Common myeloid progenitor, CD34-positive (primary cell): ENCODE data around the gene NOC4L.
A peak's percentile ranks its signal among the peaks of the same experiment; 100 is the strongest.

ENCODE experiments used
- CTCF ChIA-PET: fragments of 350-600 bp; sonication (Branson Sonifier 250); formaldehyde crosslinking; loops from one replicate; lab custom pipeline; 2021; ENCODE audit warnings: antibody characterized with exemption; lab: Charles Lee
- POLR2A ChIA-PET: fragments of 350-600 bp; sonication (Branson Sonifier 250); formaldehyde crosslinking; loops from one replicate; lab custom pipeline; 2021; ENCODE audit warnings: antibody characterized with exemption; lab: Charles Lee
- DNase-seq, 3 donors: peaks; one replicate each; pipeline versions ENCODE4 v3.0.0 to v3.0.0-alpha.2; 2013
- H3K27ac ChIP-seq, 2 experiments: 1 replicate in 1 of 2; 2 replicates in 1 of 2; pipeline ENCODE4 v1.7.0; 2013; ENCODE audit warnings: inconsistent platforms in 2 of 2, low read length in 2 of 2, mild to moderate bottlenecking in 2 of 2, low read depth in 1 of 2, moderate library complexity in 1 of 2; ENCODE audit not compliant: severe bottlenecking in 2 of 2, insufficient read depth in 1 of 2, poor library complexity in 1 of 2
- H3K27me3 ChIP-seq, 5 experiments: replicated peaks in 2 of 5; 1 replicate in 3 of 5; 2 replicates in 2 of 5; pipeline versions ENCODE4 v1.6.1 to v1.7.0; 2013; ENCODE audit warnings: low read length in 4 of 5, mild to moderate bottlenecking in 2 of 5, moderate library complexity in 2 of 5, inconsistent platforms in 1 of 5; ENCODE audit not compliant: insufficient read depth in 5 of 5, control insufficient read depth in 4 of 5
- H3K36me3 ChIP-seq, 4 experiments: 1 replicate in 2 of 4; 2 replicates in 2 of 4; pipeline versions ENCODE4 v1.6.1 to v1.7.0; 2013; ENCODE audit warnings: low read length in 3 of 4, control low read depth in 1 of 4, mild to moderate bottlenecking in 1 of 4; ENCODE audit not compliant: control insufficient read depth in 4 of 4, insufficient read depth in 4 of 4
- H3K4me1 ChIP-seq, 4 experiments: 1 replicate in 3 of 4; 2 replicates in 1 of 4; pipeline versions ENCODE4 v1.6.1 to v1.7.1; 2013; ENCODE audit warnings: low read length in 3 of 4, mild to moderate bottlenecking in 3 of 4, control low read depth in 1 of 4, inconsistent platforms in 1 of 4, moderate library complexity in 1 of 4; ENCODE audit not compliant: control insufficient read depth in 4 of 4, insufficient read depth in 4 of 4; ENCODE audit errors: control extremely low read depth in 1 of 4
- H3K4me3 ChIP-seq, 7 experiments: 1 replicate in 4 of 7; 2 replicates in 3 of 7; pipeline versions ENCODE4 v1.5.1 to v1.7.0; 2013; ENCODE audit warnings: mild to moderate bottlenecking in 7 of 7, low read length in 6 of 7, moderate library complexity in 6 of 7, inconsistent platforms in 2 of 7, low read depth in 2 of 7, control low read depth in 1 of 7; ENCODE audit not compliant: insufficient read depth in 4 of 7, control insufficient read depth in 1 of 7; ENCODE audit errors: extremely low read depth in 1 of 7
- H3K9me3 ChIP-seq, 5 experiments: 1 replicate in 4 of 5; 2 replicates in 1 of 5; pipeline versions ENCODE4 v1.6.1 to v1.7.1; 2013; ENCODE audit warnings: low read length in 4 of 5, mild to moderate bottlenecking in 2 of 5, inconsistent platforms in 1 of 5, low read depth in 1 of 5, moderate library complexity in 1 of 5; ENCODE audit not compliant: control insufficient read depth in 4 of 5, insufficient read depth in 2 of 5; ENCODE audit errors: control extremely low read depth in 1 of 5
- WGBS: methylation state at CpG from one replicate; pipeline ENCODE4 v1.1.5; 2013; ENCODE audit not compliant: insufficient coverage; 5-methylcytosine and 5-hydroxymethylcytosine counted together

Gene NOC4L

DNA sequence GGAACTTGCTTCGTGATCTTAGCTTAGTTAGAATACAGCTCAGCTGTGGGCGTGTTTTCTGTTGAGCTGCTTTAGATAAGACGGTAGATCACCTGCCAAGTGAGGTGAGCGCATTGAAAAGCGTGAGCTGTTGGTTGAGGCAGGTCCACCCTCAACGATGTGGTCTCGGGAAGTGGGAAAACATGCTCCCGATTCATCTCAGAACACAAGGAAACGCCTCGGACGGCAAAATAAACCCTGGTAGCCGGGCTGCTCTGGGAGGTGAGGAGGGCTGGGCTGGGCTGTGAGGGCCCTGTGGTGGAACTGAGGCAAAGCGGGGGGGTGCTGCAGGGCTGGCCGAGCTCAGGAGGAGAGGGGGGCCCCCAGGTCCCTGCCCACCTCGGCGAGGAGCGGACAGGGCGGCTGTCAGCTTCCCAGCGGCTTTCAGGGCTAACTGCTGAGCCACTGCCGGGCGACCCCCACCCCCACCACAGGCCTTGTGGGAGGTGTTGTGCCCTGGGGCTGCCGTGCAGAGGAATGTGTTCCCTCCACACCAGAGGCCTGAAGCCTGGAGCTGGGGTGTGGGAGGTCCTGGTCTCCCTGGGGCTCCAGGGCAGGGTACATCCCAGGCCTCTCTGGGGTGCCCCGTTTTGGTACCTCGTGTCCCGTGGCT lies 30.7 kb downstream of the NOC4L start:
- Histone ChIP-seq H3K27me3 (peaks cover 0 to 63% (median 4%) of the 10 kb centered on the region in 5 experiments), H3K4me3 (no peak overlapping the region), H3K36me3 (no peaks in the 10 kb centered on the region), H3K9me3 (no peaks in the 10 kb centered on the region), H3K4me1 (peaks cover 0 to 35% (median 31%) of the 10 kb centered on the region in 4 experiments), H3K27ac (no peak overlapping the region)
- ChIA-PET CTCF (interaction anchor here (0.8 to 1.3 kb wide), 4 partner anchors 9 to 239 kb away, joined by 3 to 5 read pairs (median 3); no protein-coding TSS in a partner anchor), POLR2A (no interaction called here)
- 78% methylated on average over 18 of the region's 25 CpGs for whole genome bisulfite sequencing
- DNase-seq = no peak

DNA sequence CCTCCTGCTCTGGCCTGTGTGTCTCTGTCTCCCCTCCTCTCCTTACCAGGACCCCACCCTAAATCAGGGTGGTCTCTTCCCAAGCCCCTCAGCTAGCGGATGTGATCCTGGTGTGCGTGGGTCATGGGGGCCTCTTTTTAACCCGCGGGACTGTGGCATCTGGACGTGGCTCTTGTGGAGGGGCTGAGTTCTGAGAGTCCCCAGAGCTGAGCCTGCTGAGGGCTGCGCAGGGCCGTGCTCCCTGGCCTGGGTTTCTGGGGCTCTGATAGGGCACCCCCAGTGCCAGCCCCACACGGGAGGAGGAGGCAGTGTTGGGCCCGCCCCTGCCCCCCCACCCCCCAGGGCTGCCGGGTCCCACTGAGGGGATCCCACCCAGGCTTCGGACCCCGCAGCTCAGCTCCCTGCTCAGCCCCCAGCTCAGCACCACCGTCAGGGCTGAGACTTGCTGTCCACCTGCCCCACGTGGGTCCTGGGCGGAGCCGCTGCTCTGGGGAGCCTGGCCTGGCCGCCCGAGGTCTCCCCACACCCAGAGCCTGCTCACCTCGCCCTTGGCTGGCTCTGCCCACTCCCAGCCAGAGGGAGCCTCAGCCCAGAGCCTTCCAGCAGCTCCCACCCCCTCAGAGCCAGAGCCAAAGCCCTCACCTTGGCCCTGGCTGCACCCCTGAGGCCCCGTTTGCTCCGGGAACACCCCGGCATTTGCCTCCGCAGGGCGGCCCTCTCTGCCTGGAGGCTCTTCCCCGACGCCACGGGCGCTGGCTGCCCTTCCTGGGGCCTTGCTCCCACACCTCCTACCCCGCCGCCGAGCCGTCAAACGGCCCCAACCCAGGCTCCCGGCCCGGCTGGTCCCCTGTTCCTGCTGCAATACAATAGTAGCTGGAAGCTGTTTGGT lies 31.5 kb downstream of the NOC4L start:
- peaks cover 0 to 64% (median 7%) of the 10 kb centered on the region in 5 experiments for H3K27me3 ChIP-seq
- WGBS = 87% methylated on average over 30 of the region's 35 CpGs
- CTCF ChIA-PET = interaction anchor here (0.8 to 1.3 kb wide), 3 partner anchors 8 to 238 kb away, joined by 3 read pairs; no protein-coding TSS in a partner anchor
- no peak for DNase-seq
- H3K4me1 ChIP-seq = peaks cover 0 to 30% (median 24%) of the 10 kb centered on the region in 4 experiments
- H3K36me3 ChIP-seq = no peaks in the 10 kb centered on the region
- no peaks in the 10 kb centered on the region for H3K9me3 ChIP-seq
- POLR2A ChIA-PET = no interaction called here
- H3K27ac ChIP-seq = no peak overlapping the region
- no peak overlapping the region for H3K4me3 ChIP-seq

DNA sequence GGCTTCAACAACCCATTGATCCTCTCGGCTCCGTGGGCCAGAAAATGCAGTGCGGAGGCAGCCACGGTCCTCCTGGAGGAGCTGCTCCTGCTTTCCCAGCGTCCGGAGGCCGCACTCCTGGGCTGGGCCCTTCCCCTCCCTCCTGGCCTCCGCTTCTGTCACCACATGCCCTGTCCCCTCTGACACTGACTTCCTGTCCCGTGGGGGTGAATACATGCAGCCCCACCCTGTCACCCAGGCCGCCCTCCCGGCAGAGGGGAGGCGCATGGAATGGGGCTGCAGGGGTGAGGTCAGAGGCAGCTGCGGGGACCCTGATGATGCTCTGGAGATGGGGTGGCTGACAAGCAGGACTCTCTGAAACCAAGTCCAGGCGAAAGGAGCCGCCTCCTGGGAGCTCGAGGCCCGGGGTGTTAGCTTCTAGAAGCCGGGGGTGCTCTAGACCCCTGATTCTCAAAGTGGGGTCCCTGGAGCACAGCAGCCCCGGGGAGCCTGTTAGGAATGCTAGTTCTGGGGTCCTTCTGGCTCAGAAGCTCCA lies 32.2 kb downstream of the NOC4L start:
- peaks cover 0 to 64% (median 7%) of the 10 kb centered on the region in 5 experiments for H3K27me3 ChIP-seq
- CTCF ChIA-PET = interaction anchor here (0.7 to 1.0 kb wide), 2 partner anchors 23 to 237 kb away, joined by 3 read pairs; no protein-coding TSS in a partner anchor

DNA sequence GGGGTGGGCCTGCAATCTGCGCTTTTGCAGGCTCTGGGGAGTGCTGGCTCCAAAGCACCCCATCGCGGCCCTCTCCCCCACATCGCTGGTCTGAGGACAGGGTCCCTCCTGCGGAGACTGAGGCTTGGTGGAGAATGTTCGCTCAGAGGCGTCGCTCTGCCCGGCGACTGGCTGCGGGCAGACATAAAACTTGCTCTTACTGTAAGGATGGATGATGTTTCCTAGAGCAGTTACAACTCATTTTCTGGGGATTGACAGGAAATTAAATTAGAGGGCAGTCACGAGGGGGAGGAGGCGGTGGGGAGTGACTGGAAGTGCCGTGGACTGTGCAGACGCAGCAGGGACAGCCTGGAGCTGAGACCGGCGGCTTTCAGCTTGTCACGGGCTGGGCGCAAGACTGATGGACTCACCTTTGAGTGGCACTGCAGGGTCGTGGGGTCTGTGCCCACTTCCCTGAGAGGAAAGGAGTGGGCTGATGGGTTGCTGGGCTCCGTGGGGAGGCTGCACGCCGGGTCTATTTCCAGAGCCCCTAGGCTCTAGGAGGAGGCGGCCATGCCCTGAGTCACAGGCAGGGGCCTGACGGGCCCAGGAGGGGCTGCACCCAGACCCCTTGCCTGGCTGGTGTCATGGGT lies 32.8 kb downstream of the NOC4L start:
- Histone ChIP-seq H3K36me3 (no peaks in the 10 kb centered on the region), H3K4me3 (no peak overlapping the region), H3K9me3 (no peaks in the 10 kb centered on the region), H3K27ac (no peak overlapping the region), H3K4me1 (peaks cover 0 to 30% (median 22%) of the 10 kb centered on the region in 4 experiments), H3K27me3 (peaks cover 0 to 61% (median 3%) of the 10 kb centered on the region in 5 experiments)
- ChIA-PET CTCF (interaction anchor here (0.7 kb wide), 1 partner anchor 23 kb away, joined by 3 read pairs; no protein-coding TSS in a partner anchor), POLR2A (no interaction called here)
- 85% methylated on average over 25 of the region's 25 CpGs for WGBS
- no peak for DNase-seq

More for the DNA sequence above, 32.2 kb downstream of the NOC4L start:
- Histone ChIP-seq H3K27ac (no peak overlapping the region), H3K4me1 (peaks cover 0 to 30% (median 22%) of the 10 kb centered on the region in 4 experiments), H3K4me3 (no peak overlapping the region), H3K9me3 (no peaks in the 10 kb centered on the region), H3K36me3 (no peaks in the 10 kb centered on the region)
- POLR2A ChIA-PET = no interaction called here
- DNase-seq = no peak
- WGBS = 82% methylated on average over 16 of the region's 19 CpGs

DNA sequence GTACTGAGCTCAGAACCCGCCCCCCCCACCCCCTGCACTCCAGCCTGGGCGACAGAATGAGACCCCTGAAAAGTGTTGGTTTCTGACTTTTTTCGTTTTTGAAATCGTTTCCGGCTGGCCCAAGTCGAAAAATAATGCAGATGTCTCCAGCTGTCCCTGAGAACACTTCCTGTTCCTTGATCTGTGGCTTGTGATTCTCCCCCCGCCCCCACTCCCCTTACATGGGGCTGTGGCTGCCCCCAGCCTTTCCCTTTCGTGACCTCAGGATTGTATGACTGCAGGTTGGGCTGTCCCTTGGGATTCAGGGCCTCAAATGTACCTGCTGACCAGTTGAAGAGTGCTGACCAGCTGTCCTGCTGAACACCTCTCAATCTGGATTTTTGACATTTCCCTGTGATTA lies 34.1 kb downstream of the NOC4L start:
- Histone ChIP-seq H3K27me3 (peaks cover 0 to 64% (median 3%) of the 10 kb centered on the region in 5 experiments), H3K4me3 (no peak overlapping the region)

DNA sequence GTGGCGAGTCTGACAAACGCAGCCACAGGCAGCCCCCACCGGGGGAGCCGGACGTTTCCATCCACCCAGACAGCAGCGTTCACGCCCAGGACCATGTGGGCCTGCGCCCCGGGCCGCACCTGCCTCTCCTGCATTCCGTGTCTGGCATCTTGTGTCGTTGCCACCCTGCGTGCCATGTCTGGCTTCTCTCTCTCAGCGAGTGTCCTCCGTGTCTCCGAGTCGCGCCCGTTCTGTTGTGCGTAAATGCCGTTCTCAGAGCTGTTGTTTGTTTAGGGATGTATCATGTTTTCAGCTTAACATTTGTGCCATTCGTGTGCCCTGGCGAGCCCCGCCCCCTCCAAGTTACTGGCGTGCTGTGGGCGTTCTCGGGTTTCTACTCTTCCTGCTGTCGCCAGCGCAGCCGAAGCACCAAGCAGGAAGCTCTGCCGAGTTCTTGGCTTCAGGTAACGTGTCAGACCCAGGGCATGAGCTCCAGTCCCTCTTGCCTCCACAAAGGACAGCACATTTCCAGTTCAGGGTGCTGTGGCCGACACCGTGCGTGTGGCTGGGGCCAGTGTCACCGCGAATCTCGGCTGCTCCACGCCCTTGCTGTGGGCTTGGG lies 34.6 kb downstream of the NOC4L start:
- no peaks in the 10 kb centered on the region for H3K9me3 ChIP-seq
- H3K36me3 ChIP-seq = no peaks in the 10 kb centered on the region
- WGBS = 76% methylated on average over 37 of the region's 39 CpGs
- H3K4me3 ChIP-seq = no peak overlapping the region
- ChIA-PET CTCF (interaction anchor here (1.4 to 1.5 kb wide), 2 partner anchors 11 to 17 kb away, joined by 3 to 11 read pairs; no protein-coding TSS in a partner anchor), POLR2A (no interaction called here)
- peaks cover 0 to 14% (median 7%) of the 10 kb centered on the region in 4 experiments for H3K4me1 ChIP-seq
- H3K27me3 ChIP-seq = peaks cover 0 to 64% (median 4%) of the 10 kb centered on the region in 5 experiments
- H3K27ac ChIP-seq = no peak overlapping the region
- no peak for DNase-seq

More for the DNA sequence above, 34.1 kb downstream of the NOC4L start:
- peaks cover 0 to 18% (median 13%) of the 10 kb centered on the region in 4 experiments for H3K4me1 ChIP-seq
- no peaks in the 10 kb centered on the region for H3K9me3 ChIP-seq
- peak in 1 of 3 donors; percentile 51 for DNase-seq
- 44% methylated on average over 6 of the region's 8 CpGs for WGBS
- H3K36me3 ChIP-seq = no peaks in the 10 kb centered on the region
- ChIA-PET POLR2A (no interaction called here), CTCF (interaction anchor here (1.5 kb wide), 1 partner anchor 12 kb away, joined by 3 read pairs; no protein-coding TSS in a partner anchor)
- H3K27ac ChIP-seq = no peak overlapping the region
